ENCODE data around the gene STX3.

GRCh38 chr11:59783632-59784090 lies 28.5 kb downstream of the STX3 start:
- TF ChIP-seq, protein P1, sequence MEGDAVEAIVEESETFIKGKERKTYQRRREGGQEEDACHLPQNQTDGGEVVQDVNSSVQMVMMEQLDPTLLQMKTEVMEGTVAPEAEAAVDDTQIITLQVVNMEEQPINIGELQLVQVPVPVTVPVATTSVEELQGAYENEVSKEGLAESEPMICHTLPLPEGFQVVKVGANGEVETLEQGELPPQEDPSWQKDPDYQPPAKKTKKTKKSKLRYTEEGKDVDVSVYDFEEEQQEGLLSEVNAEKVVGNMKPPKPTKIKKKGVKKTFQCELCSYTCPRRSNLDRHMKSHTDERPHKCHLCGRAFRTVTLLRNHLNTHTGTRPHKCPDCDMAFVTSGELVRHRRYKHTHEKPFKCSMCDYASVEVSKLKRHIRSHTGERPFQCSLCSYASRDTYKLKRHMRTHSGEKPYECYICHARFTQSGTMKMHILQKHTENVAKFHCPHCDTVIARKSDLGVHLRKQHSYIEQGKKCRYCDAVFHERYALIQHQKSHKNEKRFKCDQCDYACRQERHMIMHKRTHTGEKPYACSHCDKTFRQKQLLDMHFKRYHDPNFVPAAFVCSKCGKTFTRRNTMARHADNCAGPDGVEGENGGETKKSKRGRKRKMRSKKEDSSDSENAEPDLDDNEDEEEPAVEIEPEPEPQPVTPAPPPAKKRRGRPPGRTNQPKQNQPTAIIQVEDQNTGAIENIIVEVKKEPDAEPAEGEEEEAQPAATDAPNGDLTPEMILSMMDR (conservative IDR thresholded peaks at IDR 0.05; ENCODE audit: low read length): no peak
- TF ChIP-seq EZH2phosphoT487 (IDR thresholded peaks at IDR 0.05; ENCODE audit: borderline replicate concordance): no peak
